Hematopoietic multipotent progenitor cell treated with erythropoietin and hydrocortisone succinate and interleukin-3 and kit ligand, for 15 days (in vitro differentiated cells): ENCODE results near the gene FABP2.
"Not testable (repeated sequence)": the region's sequence is repeated elsewhere in the genome, so short reads cannot be mapped to it uniquely, and the experiment has no call there.

Source experiments
- DNase-seq: peaks from one replicate; pipeline ENCODE4 v3.0.0-alpha.2; 2015; ENCODE audit warnings: low spot score

FABP2 gene

GRCh38 chr4:119321921-119322687 lies at the start of gene FABP2:
Gene FABP2 (minus strand): TSS chr4:119322138. CDS start chr4:119322102, 36 bp downstream.
- no peak for DNase-seq

- not testable (repeated sequence) for DNase-seq
Observed at GRCh38 chr4:119370951-119371683, 49.2 kb upstream of the FABP2 start.

- DNase-seq = not testable (repeated sequence)
Observed at GRCh38 chr4:119370392-119370791, 48.5 kb upstream of the FABP2 start.

GRCh38 chr4:119366802-119367201 lies 44.9 kb upstream of the FABP2 start:
- not testable (repeated sequence) for DNase-seq

GRCh38 chr4:119364203-119364602 lies 42.3 kb upstream of the FABP2 start:
- not testable (repeated sequence) for DNase-seq

- DNase-seq = not testable (repeated sequence)
Observed at GRCh38 chr4:119363372-119363771, 41.4 kb upstream of the FABP2 start.

GRCh38 chr4:119362413-119362812 lies 40.5 kb upstream of the FABP2 start:
- DNase-seq = not testable (repeated sequence)

- not testable (repeated sequence) for DNase-seq
Observed at GRCh38 chr4:119359873-119360272, 37.9 kb upstream of the FABP2 start.

GRCh38 chr4:119356796-119357195 lies 34.9 kb upstream of the FABP2 start:
- not testable (repeated sequence) for DNase-seq

- not testable (repeated sequence) for DNase-seq
Observed at GRCh38 chr4:119356041-119356440, 34.1 kb upstream of the FABP2 start.

GRCh38 chr4:119353364-119353763 lies 31.4 kb upstream of the FABP2 start:
- DNase-seq = not testable (repeated sequence)

GRCh38 chr4:119348169-119348568 lies 26.2 kb upstream of the FABP2 start:
- DNase-seq = not testable (repeated sequence)

- not testable (repeated sequence) for DNase-seq
Observed at GRCh38 chr4:119343293-119343692, 21.4 kb upstream of the FABP2 start.

GRCh38 chr4:119339895-119340294 lies 18.0 kb upstream of the FABP2 start:
- not testable (repeated sequence) for DNase-seq

- DNase-seq = no peak
Observed at GRCh38 chr4:119337010-119337409, 15.1 kb upstream of the FABP2 start.

GRCh38 chr4:119336332-119336979 lies 14.5 kb upstream of the FABP2 start:
- not testable (repeated sequence) for DNase-seq

- no peak for DNase-seq
Observed at GRCh38 chr4:119329835-119330620, 8.1 kb upstream of the FABP2 start.

- DNase-seq = no peak
Observed at GRCh38 chr4:119328695-119329094, 6.8 kb upstream of the FABP2 start.

GRCh38 chr4:119317990-119318389 lies 3.9 kb downstream of the FABP2 start:
- DNase-seq = no peak

GRCh38 chr4:119315036-119315435 lies 6.9 kb downstream of the FABP2 start:
- DNase-seq = no peak

- DNase-seq = no peak
Observed at GRCh38 chr4:119314356-119314755, 7.6 kb downstream of the FABP2 start.

GRCh38 chr4:119313237-119313636 lies 8.7 kb downstream of the FABP2 start:
- DNase-seq = no peak
